GM18499 (cell line): ENCODE measurements around the gene CMPK1.
A peak's percentile ranks its signal among the peaks of the same experiment; 100 is the strongest.
"Not testable (repeated sequence)": the region's sequence is repeated elsewhere in the genome, so short reads cannot be mapped to it uniquely, and the experiment has no call there.

Experiments used
- ATAC-seq: cut with Tn5 transposase; IDR thresholded peaks from one replicate; pipeline ENCODE4 v1.9.1; 2021; ENCODE audit warnings: moderate number of reproducible peaks; ENCODE audit not compliant: insufficient read depth, unreplicated experiment

CMPK1 gene

DNA sequence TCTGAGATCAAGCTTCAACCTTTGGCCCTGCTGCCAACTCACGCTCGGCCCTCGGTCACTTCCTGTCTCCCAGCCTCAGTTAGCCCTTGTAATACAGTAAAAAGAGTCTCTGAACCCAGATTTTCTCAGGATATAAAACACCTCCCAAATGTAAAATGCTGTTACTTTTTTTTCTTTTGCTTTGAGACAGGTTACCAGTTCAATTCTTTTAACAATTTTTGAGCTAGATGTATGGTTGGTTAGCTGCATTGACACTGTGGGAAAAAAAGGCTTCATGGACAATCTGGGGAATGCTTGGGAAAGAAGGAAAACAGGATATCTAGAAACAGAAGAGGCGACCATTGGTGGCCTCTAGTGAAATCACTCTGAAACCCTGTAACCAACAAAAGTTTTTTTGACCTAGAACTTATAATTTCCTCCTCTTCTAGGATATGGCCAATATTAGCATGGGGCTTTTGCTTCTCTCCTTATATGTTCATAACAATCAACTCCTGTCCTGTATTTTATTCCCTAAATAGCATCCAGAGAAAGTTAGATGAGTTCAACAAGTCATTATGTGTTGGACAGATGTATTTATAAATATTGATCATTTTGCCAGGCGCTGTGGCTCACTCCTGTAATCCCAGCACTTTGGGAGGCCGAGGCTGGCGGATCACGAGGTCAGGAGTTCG lies 1.3 kb downstream of the CMPK1 start:
- ATAC-seq = peak; percentile 43

DNA sequence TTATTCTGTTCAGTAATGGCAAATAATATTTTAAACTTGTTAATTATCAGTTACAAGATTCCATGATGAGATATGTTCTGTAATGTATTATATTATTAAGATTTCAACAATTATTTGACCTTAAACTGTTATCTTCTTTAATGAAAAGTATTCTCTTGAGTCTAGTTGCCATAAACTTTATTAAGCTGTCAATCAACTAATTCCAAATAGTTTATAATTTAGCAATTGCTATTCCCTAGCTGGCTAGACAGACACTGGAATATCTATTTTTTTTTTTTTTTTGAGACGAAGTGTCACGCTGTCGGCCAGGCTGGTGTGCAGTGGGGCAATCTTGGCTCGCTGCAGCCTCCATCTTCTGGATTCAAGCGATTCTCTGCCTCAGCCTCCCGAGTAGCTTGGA lies 3.8 kb downstream of the CMPK1 start:
- no peak for ATAC-seq

DNA sequence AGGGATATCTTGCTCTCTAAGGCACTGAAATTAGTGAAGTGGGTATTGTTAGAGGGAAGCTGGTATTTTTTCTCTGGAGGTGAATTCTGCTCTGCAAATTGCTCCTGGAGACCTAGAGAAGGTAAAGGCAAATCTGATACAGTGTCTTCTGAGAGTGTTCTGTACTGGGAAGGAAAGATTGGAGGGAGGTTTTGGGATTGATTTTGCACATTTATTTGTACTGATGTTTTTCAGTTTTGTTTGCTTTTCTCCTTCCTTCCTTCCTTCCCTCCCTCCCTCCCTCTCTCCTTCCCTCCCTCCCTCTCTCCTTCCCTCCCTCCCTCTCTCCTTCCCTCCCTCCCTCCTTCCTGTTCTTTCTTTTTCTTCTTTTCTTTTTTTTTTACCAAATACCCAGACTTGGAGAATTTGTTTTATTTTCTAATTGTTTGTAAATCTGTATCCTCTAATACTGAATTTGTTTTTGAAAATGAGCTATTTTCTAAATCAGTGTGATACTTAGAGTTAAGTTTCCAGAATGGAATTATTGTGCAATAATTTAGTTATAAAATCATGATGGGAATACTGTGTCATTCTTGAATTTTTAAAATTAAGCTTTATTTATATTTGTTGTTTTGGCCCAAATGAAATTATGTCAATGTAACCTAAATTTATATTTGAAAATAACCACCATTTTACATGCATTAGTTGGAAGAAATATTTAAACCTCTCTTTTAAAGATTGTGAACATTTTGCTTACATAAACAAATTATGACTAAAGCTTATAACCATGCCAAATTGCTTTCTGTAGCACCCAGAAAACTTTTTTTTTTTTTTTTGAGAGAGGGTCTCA lies 4.9 kb downstream of the CMPK1 start:
- no peak for ATAC-seq

DNA sequence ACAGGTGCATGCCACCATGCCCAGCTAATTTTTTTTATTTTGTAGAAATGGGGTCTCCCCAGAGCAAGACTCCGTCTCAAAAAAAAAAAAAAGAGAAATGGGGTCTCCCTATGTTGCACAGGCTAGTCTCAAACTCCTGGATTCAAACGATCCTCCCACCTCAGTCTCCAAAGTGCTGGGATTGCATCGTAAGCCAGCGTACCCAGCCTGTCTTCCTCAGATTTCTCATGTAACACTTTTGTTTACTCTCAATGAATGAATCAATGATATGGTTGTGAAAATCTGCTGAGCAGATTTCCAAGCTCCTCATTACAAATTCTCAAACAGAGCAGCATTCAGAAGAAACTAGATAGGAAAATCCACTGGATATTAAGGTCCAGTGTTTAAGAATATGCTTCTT lies 6.6 kb downstream of the CMPK1 start:
- no peak for ATAC-seq

DNA sequence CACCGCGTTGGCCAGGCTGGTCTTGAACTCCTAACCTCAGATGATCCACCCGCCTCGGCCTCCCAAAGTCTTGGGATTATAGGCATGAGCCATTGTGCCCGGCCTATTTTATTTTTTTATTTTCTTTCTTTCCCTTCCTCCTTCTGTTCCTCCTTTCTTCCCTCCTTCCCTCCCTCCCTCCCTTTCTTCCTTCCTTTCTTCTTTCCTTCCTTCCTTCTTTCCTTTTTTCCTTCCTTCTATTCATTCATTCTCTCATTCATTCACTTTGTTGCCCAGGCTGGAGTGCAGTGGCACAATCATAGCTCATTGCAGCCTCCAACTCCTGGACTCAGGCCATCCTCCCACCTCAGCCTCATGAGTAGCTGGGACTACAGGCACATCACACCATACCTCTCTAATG lies 13.4 kb downstream of the CMPK1 start:
- ATAC-seq = not testable (repeated sequence)

DNA sequence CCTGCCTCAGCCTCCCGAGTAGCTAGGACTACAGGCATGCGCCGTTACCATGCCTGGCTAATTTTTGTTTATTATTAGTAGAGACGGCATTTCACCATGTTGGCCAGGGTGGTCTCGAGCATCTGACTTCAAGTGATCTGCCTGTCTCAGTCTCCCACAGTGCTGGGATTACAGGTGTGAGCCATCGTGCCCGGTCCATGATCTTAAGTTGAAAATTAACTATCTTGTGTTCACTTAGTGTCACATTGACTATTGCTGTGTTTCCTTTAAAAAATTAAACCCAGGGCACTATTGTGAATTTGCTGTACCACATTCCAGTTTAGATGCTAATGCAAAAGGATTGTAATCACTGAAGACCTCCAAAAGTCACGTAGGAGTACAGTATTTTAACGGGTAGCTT lies 14.1 kb downstream of the CMPK1 start:
- ATAC-seq = no peak

DNA sequence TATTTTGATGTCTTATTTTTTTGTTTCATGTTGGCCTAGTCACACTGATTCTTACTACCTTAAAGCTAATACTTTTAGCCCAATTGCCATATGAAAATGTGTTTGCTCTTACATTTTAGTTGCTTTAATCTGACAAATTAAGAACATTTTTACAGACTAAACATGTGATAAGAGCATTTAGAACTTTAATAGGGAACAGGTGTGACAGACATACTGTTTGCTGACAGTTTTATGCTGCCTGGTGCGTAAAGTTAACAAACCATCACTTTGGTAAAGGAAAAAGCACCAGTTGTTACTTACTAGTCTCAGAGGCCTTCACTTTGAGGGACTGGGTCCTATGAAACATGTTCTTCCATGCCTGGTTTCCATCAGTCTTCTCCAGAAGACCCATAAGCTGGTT lies 14.7 kb downstream of the CMPK1 start:
- ATAC-seq = no peak

DNA sequence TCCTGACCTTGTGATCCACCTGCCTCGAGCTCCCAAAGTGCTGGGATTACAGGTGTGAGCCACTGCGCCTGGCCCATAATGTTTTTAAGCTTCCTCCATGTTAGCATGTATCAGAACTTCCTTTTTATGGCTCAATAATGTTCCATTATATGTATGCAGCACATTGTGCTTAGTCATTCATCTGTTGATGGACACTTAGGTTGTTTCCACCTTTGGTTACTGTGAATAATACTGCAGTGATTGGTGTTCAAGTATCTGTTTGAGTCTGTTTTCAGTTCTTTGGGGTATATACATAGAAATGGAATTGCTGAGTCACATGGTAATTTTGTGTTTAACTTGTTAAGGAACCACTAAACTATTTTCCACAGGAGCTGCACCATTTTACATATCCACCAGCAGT lies 17.7 kb downstream of the CMPK1 start:
- peak; percentile 94 for ATAC-seq

DNA sequence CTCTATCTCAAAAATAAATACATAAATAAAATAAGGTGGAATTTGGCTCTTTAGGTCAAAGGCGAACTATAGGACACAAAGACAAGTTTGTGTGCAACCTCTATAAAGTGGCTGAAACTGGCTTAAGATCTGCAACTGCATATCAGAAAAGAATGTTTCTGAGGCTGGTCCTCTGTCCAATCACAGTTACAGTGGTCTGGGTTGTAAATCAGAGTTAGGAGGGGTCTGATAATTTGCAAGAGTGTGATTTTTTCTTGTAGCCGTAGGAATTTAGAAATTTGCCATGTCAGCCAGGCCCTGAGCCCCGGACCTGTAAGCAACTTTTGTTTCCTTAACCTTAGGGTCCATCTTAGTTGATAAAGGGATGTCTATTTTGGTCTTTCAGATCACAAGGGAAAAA lies 27.8 kb downstream of the CMPK1 start:
- ATAC-seq = no peak

DNA sequence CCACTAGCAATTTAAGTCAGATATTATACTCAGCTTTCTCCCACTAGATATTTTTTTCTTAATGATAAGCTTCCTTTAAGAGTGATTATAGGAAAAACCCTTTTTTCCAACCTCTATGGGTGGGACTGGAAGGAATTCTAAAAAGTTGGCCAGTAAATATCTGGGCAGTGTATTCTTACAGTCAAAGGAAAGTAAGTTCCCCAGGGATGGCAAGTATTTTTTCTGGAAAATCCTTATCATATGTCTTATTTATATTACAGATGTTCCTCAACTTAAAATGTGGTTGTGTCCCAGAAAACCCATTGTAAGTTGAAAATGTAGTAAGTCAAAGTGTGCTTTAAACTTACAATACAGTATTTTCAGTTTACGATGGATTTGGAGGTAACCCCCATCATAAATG lies 29.2 kb downstream of the CMPK1 start:
- no peak for ATAC-seq

DNA sequence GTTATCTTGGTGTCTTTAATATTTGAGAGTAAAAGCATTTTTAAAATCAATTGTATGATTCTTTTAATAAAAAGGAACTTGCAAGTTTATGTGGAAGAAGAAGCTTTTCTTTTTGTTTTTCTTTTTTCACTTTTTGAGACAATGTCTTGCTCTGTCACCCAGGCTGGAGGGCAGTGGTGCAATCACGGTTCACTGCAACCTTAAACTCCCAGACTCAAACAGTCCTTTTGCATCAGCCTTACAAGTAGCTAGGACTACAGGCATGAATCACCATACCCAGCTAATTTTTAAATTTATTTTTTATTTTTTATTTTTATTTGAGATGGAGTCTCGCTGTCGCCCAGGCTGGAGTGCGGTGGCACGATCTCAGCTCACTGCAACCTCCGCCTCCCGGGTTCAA lies 34.1 kb downstream of the CMPK1 start:
- no peak for ATAC-seq

DNA sequence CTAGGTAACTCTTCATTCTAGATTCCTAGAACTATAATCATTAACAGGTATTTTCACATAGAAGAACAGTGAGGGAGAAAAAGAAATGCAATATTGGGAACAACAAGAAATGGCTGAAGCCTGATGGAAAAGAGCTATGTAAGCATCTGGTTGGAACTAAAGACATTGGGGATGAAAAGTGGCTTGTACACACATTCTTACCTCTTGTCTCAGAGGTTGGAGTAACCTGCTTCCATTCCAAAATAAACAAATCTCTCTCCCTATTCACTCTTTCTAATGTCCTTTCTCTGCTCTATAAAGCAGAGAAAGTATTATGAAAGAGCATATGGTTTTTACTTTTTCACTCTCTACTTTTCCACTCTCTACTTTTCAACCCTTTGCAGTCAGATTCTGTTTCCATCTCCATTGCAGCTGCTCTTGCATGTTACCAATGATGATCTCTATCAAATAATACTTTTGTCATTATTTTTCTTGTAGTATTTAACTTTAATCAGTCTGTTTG lies 37.5 kb downstream of the CMPK1 start:
- ATAC-seq = no peak

DNA sequence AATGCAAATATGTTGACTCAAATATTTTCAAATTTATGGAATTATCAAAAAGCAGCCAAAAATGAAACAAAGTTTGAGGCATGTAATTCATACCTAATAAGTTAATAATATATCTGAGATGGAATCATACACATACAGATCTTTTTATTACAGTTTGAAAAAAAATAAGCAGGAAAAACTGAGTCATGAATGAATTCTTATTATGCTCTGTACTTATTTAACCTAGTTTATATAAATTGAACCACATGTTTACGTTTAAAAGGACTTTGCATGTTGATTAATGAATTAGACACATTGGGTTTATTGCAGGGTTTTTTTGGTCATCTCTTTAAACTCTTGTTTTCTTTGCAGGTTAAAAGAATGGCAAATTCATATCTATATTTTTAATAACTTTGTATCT lies 40.9 kb downstream of the CMPK1 start:
- ATAC-seq = no peak

DNA sequence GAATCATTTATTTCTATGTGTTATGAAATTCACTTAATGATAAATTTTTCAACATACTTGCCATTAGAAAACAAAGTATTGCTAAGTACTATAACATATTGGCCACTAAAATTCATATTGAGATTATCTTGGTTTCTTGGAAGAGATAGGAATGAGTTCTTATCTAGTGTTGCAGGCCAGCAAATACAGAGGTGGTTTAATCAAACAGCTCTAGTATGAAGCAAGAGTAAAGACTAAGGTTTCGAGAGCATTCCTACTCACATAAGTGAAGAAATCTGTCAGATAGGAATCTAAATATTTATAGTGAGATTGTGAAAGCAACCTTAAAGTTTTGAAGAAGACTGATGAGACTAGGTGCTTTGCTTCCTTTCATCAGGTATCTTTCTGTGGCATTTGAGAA lies 44.6 kb downstream of the CMPK1 start:
- no peak for ATAC-seq

DNA sequence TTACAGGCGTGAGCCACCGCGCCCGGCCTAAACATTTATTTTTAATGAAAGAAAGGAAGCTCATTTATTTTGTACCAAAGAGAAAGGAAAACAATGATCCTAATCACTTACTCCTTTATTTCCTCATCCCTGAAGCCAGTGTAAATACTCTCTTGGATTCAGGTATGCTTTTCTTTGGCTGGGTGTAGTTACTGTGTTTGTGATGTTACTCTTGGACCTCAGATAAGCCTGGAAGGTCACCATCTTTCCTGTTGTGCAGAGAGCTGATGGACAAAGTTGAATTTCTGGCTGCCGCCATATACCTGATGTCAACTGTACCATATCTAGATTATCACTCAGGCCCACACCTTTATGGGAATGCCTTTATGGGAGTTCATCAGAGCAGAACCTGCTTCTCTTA lies 47.1 kb downstream of the CMPK1 start:
- no peak for ATAC-seq

DNA sequence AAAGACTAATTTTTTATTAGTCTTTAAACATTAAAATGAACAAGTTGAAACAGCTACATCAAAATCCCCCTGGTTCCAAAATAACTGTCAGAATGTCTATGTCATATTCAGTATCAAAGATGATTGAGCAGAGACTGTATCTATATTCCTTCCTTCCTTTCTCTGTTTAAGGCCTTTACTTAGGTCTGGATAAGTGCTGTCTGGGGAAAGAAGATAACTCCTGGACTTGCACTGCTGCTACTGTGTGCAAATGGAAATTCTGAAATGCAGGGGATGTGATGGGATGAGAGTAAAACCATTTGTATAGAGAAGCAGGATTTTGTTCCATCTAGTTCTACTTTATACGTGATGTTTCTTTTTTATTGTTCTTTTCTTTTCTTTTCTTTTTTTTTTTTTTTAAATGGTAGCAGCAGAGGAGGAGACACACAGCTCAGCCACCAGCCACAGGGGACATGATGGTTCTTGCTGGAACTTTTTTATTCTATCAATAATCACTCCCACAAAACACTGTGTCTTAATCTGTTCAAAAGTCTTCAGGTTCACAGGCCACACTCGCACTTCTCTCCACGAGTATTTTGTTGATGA lies 48.9 kb downstream of the CMPK1 start:
- ATAC-seq = no peak

DNA sequence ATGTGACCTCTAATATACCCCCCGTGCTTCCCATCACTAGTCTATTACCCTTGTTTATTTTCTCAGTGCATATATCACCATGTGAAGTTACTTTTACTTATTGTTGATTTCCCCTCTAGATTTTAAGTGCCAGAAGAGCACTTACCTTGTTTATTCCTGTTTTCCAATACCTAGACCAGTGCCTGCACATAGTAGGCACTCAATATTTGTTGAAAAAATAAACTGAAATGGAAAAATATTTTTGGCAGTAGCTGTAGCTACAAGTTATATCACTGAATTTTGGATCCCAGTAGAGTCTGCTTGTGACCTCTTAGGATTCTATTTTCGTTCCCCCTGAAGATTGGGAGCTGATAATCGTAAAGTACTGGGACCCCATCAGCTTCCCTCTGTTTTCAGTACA lies 50.5 kb downstream of the CMPK1 start:
- ATAC-seq = no peak

DNA sequence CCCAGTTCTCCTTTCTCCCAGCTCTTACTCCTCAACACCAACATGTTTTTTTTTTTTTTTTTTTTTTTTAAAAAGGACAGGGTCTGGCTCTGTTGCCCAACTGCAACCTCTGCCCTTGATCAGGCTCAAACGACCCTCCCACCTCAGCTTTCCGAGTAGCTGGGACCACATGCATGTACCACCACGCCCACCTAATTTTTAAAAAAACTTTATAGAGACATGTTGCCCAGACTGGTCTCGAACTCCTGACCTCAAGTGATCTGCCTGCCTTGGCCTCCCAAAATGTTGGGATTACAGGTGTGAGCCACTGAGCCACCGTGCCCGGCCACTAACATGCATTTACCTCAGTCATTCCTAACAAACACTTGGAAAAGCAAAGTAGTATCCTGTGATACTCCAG lies 51.4 kb downstream of the CMPK1 start:
- ATAC-seq = no peak

DNA sequence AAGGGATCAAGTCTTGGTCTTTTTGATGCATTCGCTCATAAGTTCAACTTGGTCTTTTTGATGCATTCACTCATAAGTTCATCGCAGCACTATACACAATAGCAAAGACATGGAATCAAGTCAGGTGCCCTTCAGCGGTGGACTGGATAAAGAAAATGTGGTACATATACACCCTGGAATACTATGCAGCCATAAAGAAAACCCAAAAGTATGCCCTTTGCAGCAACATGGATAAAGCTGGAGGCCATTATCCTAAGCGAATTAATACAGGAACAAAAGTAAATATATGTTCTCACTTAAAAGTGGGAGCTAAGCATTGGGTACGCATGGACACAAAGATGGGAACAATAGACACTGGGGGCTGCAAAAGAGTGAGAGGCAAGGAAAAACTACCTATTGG lies 52.7 kb downstream of the CMPK1 start:
- ATAC-seq = no peak

DNA sequence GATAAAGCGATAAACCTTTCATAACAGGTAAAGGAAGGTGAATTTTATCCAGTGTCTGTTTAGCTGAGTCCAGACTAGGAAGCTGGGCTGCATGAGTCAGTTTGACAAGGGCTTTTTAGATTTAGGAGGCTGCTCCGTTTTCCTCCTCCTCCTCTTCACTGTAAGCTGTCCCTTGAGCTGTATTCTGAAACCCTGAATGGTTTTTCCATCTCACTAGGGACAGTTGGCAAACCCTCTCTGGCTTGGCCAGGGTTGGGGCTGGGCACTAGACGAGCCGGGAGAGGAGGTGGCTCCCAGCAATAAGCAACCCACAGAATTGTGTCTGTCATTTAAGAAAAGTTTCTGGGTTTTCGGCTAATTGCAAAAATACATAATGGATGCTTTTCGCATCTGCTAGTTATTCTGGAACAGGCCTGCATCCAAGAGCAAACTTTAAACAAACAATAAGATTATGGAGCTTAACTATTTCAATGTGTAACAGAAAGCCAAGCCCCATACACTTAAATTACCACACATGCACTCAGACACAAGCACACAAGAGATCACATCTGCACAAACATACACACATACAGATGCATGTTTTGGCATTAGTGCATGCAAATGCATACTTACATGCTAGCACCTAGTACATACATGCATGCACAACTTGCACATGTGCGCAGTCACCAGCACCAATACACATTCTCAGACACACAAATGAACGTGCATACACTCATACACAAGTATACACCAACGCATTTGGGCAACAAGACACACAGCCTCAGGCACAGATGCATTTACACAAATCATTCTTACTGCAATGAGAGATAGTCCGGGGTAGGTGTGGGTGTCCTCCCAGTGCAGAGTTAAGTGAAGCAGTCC lies 54.7 kb downstream of the CMPK1 start:
- no peak for ATAC-seq

DNA sequence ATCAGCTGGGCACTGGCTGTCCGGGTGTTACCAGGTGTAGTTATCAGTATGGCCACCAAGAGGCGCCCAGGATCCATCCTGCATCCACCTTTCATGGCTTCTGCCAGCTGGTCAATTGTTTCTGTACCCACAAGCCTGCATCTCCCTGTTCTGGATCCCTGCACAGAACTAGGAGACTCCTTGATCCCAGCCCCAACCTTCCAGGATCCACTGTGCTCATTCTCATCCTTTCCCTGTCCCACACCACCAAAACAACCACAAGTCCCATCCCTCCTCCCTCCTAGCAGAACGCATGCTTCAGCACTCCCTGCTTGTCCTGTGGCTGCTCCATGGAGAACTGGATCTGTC lies 55.3 kb downstream of the CMPK1 start:
- ATAC-seq = no peak
